ENCODE data around the gene GPR107. TPM values are rescaled to one million over a fixed set of nuclear protein-coding genes. Genes with fewer than 3 reads are reported as not detected.

GPR107 gene
- total RNA-seq, 1 donor from 2014 or later = 58.7 TPM

DNA sequence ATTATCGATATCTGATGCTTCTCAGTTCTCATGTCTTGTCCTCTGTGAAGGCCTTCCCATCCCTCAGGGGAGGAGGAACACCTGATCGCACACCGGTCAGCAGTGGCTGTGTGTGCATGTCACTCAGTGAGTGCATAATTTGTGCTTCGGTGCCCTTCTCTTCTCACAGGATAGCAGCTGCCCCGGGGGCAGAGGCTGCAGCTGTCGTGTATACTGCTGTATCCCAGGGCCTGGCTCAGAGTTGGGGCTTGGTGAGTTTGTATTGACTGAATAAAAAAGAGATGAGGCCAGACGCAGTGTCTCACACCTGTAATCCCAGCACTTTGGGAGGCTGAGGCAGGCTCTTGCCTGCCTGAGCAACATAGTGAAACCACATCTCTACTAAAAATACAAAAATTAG lies 68.8 kb downstream of the GPR107 start:
- peaks cover 22% of the 10 kb centered on the region for H3K36me3 Mint-ChIP-seq (ENCODE audit: low read depth, unreplicated experiment)
- H3K4me3 Mint-ChIP-seq (ENCODE audit: unreplicated experiment) = no peak overlapping the region
- TF ChIP-seq, protein P1, sequence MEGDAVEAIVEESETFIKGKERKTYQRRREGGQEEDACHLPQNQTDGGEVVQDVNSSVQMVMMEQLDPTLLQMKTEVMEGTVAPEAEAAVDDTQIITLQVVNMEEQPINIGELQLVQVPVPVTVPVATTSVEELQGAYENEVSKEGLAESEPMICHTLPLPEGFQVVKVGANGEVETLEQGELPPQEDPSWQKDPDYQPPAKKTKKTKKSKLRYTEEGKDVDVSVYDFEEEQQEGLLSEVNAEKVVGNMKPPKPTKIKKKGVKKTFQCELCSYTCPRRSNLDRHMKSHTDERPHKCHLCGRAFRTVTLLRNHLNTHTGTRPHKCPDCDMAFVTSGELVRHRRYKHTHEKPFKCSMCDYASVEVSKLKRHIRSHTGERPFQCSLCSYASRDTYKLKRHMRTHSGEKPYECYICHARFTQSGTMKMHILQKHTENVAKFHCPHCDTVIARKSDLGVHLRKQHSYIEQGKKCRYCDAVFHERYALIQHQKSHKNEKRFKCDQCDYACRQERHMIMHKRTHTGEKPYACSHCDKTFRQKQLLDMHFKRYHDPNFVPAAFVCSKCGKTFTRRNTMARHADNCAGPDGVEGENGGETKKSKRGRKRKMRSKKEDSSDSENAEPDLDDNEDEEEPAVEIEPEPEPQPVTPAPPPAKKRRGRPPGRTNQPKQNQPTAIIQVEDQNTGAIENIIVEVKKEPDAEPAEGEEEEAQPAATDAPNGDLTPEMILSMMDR (IDR thresholded peaks at IDR 0.05; ENCODE audit: insufficient read depth, low read depth, low read length) = no peak
- TF ChIP-seq EZH2 (IDR thresholded peaks at IDR 0.05; ENCODE audit: insufficient read depth, low read length) = no peak
- Histone ChIP-seq H3K79me2 (ENCODE audit: insufficient read depth, low read length) (no peaks in the 10 kb centered on the region), H3K4me1 (ENCODE audit: insufficient read depth, low read length) (peaks cover 21% of the 10 kb centered on the region), H3K4me3 (ENCODE audit: insufficient read depth, low read depth, low read length) (no peak overlapping the region), H4K20me1 (ENCODE audit: insufficient read depth, low read length) (no peaks in the 10 kb centered on the region), H3K27ac (ENCODE audit: low read depth, low read length) (no peak overlapping the region), H3K36me3 (ENCODE audit: insufficient read depth, low read length) (no peaks in the 10 kb centered on the region), H3K9me3 (ENCODE audit: insufficient read depth, low read depth, low read length) (no peaks in the 10 kb centered on the region), H3K9ac (ENCODE audit: low read length) (no peak overlapping the region), H2AFZ (ENCODE audit: low read depth, low read length) (no peak overlapping the region), H3K27me3 (ENCODE audit: insufficient read depth, low read length) (no peaks in the 10 kb centered on the region), H3K4me2 (ENCODE audit: low read length) (no peak overlapping the region)
- no peaks in the 10 kb centered on the region for H3K9me3 Mint-ChIP-seq (ENCODE audit: unreplicated experiment)
- no peak for DNase-seq (ENCODE audit: low read depth)
- H3K27me3 Mint-ChIP-seq (ENCODE audit: low read depth, unreplicated experiment) = no peaks in the 10 kb centered on the region
- H3K4me1 Mint-ChIP-seq (ENCODE audit: low read depth, unreplicated experiment) = peaks cover 19% of the 10 kb centered on the region
- no peak overlapping the region for H3K27ac Mint-ChIP-seq (ENCODE audit: unreplicated experiment)
- no peak for FAIRE-seq

DNA sequence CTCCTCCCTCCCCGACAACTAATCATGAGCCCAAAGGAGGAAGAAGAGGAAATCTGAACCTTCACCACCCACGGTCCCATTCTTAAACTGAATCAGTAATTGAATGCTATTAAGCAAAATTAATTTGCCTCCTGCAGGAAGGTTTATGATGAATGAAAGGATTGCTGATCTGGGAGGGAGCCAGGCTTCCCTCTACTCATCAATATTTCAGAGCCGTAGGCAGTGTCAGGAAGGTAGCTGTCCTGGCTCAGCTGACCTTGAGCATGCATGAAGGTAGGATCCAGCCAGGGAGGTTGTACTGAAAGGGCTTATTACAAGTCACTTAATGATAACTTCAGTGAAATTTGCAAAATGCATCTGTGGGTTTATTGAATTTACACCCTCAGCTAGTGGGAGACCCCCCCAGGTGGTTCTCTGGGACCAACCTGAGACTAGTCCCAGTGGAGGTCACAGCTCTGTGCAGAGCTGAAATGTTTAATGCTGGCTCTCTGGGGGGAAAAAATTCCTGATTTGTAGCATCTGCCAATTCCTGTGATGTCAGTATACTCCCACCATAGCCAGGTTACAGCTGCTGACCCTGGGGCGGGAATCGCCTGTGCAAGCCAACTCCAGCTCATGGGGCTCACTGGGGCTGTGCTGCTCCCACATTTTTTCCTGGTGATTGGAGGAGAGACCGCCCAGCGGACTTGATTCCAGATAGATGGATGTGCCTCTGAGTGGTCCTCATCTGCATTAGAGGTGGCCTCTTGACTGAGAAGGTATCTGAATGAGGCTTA lies 70.6 kb downstream of the GPR107 start:
- FAIRE-seq (no peak), DNase-seq (ENCODE audit: low read depth) (no peak)
- Mint-ChIP-seq H3K27ac (ENCODE audit: unreplicated experiment) (no peak overlapping the region), H3K9me3 (ENCODE audit: unreplicated experiment) (no peaks in the 10 kb centered on the region), H3K36me3 (ENCODE audit: low read depth, unreplicated experiment) (peaks cover 25% of the 10 kb centered on the region), H3K4me1 (ENCODE audit: low read depth, unreplicated experiment) (peaks cover 18% of the 10 kb centered on the region), H3K27me3 (ENCODE audit: low read depth, unreplicated experiment) (no peaks in the 10 kb centered on the region), H3K4me3 (ENCODE audit: unreplicated experiment) (no peak overlapping the region)
- no peaks in the 10 kb centered on the region for H4K20me1 ChIP-seq (ENCODE audit: insufficient read depth, low read length)
- H3K27me3 ChIP-seq (ENCODE audit: insufficient read depth, low read length) = no peaks in the 10 kb centered on the region
- no peaks in the 10 kb centered on the region for H3K36me3 ChIP-seq (ENCODE audit: insufficient read depth, low read length)
- H3K27ac ChIP-seq (ENCODE audit: low read depth, low read length) = no peak overlapping the region
- H2AFZ ChIP-seq (ENCODE audit: low read depth, low read length) = no peak overlapping the region
- H3K4me3 ChIP-seq (ENCODE audit: insufficient read depth, low read depth, low read length) = no peak overlapping the region
- no peak for TF ChIP-seq EZH2 (IDR thresholded peaks at IDR 0.05; ENCODE audit: insufficient read depth, low read length)
- TF ChIP-seq, protein P1 (IDR thresholded peaks at IDR 0.05; ENCODE audit: insufficient read depth, low read depth, low read length) = no peak
- H3K9me3 ChIP-seq (ENCODE audit: insufficient read depth, low read depth, low read length) = no peaks in the 10 kb centered on the region
- H3K4me1 ChIP-seq (ENCODE audit: insufficient read depth, low read length) = peaks cover 18% of the 10 kb centered on the region
- H3K9ac ChIP-seq (ENCODE audit: low read length) = no peak overlapping the region
- no peaks in the 10 kb centered on the region for H3K79me2 ChIP-seq (ENCODE audit: insufficient read depth, low read length)
- H3K4me2 ChIP-seq (ENCODE audit: low read length) = no peak overlapping the region

All from astrocyte (in vitro differentiated cells and primary cell).